HCT116 (cell line): ENCODE measurements around the gene TVP23A. TPM values are rescaled to one million over a fixed set of nuclear protein-coding genes. Genes with fewer than 3 reads are reported as not detected.
"Not testable (repeated sequence)": the region's sequence is repeated elsewhere in the genome, so short reads cannot be mapped to it uniquely, and the experiment has no call there.

Experiments
- ATAC-seq: fragments of 200-7000 bp; cut with Tn5 transposase; 2 replicates; pipeline ENCODE4 v1.9.1; 2020; ENCODE audit warnings: mild to moderate bottlenecking, moderate library complexity
- BruUV-seq: library from RNA; stranded (reverse); fragments of 400-500 nt; replicated peaks from 2 replicates; lab custom pipeline; 2021; lab: Mats Ljungman, UMichigan
- CTCF ChIA-PET: fragments of 300-600 bp; sonication (Branson Sonifier 250); formaldehyde crosslinking; loops from one replicate; lab custom pipeline; 2021; ENCODE audit warnings: antibody characterized with exemption; lab: Charles Lee
- POLR2A ChIA-PET: fragments of 300-600, 350-600 bp; sonication (Branson Sonifier 250); formaldehyde crosslinking; loops from one replicate; lab custom pipeline; 2021; ENCODE audit warnings: antibody characterized with exemption; lab: Charles Lee
- RAD21 ChIA-PET, 2 experiments: fragments of 300-600 bp; sonication (Branson Sonifier 250); formaldehyde crosslinking; loops; one replicate each; lab custom pipeline; 2023; ENCODE audit warnings: low total read pairs in 2 of 2; ENCODE audit not compliant: uncharacterized antibody in 2 of 2, unreplicated experiment in 2 of 2, low non-redundant PET in 1 of 2; lab: Charles Lee
- DNase-seq: peaks from one replicate; pipeline ENCODE4 v3.0.0-alpha.2; 2010; ENCODE audit warnings: low read depth, low spot score
- H2AFZ ChIP-seq: fragments of 200-600 bp; shearing (Covaris generic), sonication (generic); 2 replicates; pipeline ENCODE4 v1.6.1; 2017; ENCODE audit warnings: low read depth, mixed run types, mixed read lengths, antibody characterized with exemption, low read length; ENCODE audit not compliant: poor library complexity, severe bottlenecking
- H3K27ac ChIP-seq: 2 replicates; pipeline ENCODE4 v1.5.1; 2012; ENCODE audit warnings: low read depth, low read length
- H3K27me3 ChIP-seq: fragments of 200-600 bp; sonication (generic); 2 replicates; pipeline ENCODE4 v1.6.1; 2016; ENCODE audit warnings: mixed run types, low read length, mixed read lengths; ENCODE audit not compliant: insufficient read depth
- H3K36me3 ChIP-seq, 2 experiments: fragments of 200-500 bp in 1 of 2; fragments of 200-600 bp in 1 of 2; sonication (Bioruptor generic) in 1 of 2; sonication (generic) in 1 of 2; 2 replicates each; pipeline versions ENCODE4 v1.5.1 to v1.6.1; 2014 to 2016; ENCODE audit warnings: low read length in 2 of 2, inconsistent platforms in 1 of 2, mixed read lengths in 1 of 2, mixed run types in 1 of 2; ENCODE audit not compliant: insufficient read depth in 2 of 2, control insufficient read depth in 1 of 2
- H3K4me1 ChIP-seq, 2 experiments: fragments of 200-600 bp in 1 of 2; sonication (generic) in 1 of 2; 2 replicates each; pipeline versions ENCODE4 v1.5.1 to v1.6.1; 2012 to 2017; ENCODE audit warnings: low read length in 2 of 2, inconsistent platforms in 1 of 2, mild to moderate bottlenecking in 1 of 2, mixed read lengths in 1 of 2, mixed run types in 1 of 2, moderate library complexity in 1 of 2; ENCODE audit not compliant: insufficient read depth in 2 of 2, control insufficient read depth in 1 of 2
- H3K4me2 ChIP-seq: fragments of 200-600 bp; sonication (generic); 2 replicates; pipeline ENCODE4 v1.6.1; 2017; ENCODE audit warnings: mixed run types, low read length, mixed read lengths
- H3K4me3 ChIP-seq, 2 experiments: fragments of 200-600 bp in 1 of 2; sonication (generic) in 1 of 2; replicated peaks in 1 of 2; 2 replicates each; pipeline ENCODE4 v1.5.1; 2011 to 2016; ENCODE audit warnings: low read length in 2 of 2, control low read depth in 1 of 2, low read depth in 1 of 2, mild to moderate bottlenecking in 1 of 2, mixed read lengths in 1 of 2, mixed run types in 1 of 2
- H3K79me2 ChIP-seq: fragments of 200-600 bp; sonication (generic); 2 replicates; pipeline ENCODE4 v1.6.1; 2017; ENCODE audit warnings: mild to moderate bottlenecking, mixed run types, low read length, moderate library complexity, mixed read lengths; ENCODE audit not compliant: insufficient read depth
- H3K9ac ChIP-seq: fragments of 200-600 bp; sonication (generic); 2 replicates; pipeline ENCODE4 v1.6.1; 2016; ENCODE audit warnings: low read length, mixed read lengths
- H3K9me2 ChIP-seq: fragments of 200-600 bp; sonication (generic), shearing (Covaris generic); 2 replicates; pipeline ENCODE4 v1.6.1; 2017; ENCODE audit warnings: mixed run types, mild to moderate bottlenecking, moderate library complexity; ENCODE audit not compliant: insufficient read depth
- H3K9me3 ChIP-seq, 2 experiments: fragments of 200-500 bp in 1 of 2; fragments of 200-600 bp in 1 of 2; sonication (Bioruptor generic) in 1 of 2; sonication (generic) in 1 of 2; 2 replicates each; pipeline ENCODE4 v1.6.1; 2014 to 2017; ENCODE audit warnings: low read length in 2 of 2, mixed read lengths in 2 of 2, inconsistent platforms in 1 of 2, low read depth in 1 of 2, mild to moderate bottlenecking in 1 of 2, mixed run types in 1 of 2, moderate library complexity in 1 of 2; ENCODE audit not compliant: control insufficient read depth in 1 of 2, insufficient read depth in 1 of 2
- H4K20me1 ChIP-seq: fragments of 200-600 bp; sonication (generic), shearing (Covaris generic); 2 replicates; pipeline ENCODE4 v1.6.1; 2017; ENCODE audit warnings: mixed run types, mild to moderate bottlenecking, moderate library complexity; ENCODE audit not compliant: insufficient read depth
- CBX3 ChIP-seq: IDR thresholded peaks from 2 replicates; pipeline ENCODE4 v1.6.1; 2012; ENCODE audit warnings: low read depth
- CEBPB ChIP-seq: IDR thresholded peaks from 2 replicates; pipeline ENCODE4 v1.6.1; 2012; ENCODE audit warnings: low read depth
- CTCF ChIP-seq, 3 experiments: fragments of 200-600 bp in 1 of 3; sonication (generic) in 1 of 3; IDR thresholded peaks in 2 of 3; conservative IDR thresholded peaks in 1 of 3; 2 replicates each; pipeline ENCODE4 v1.5.1; 2012 to 2017; ENCODE audit warnings: low read depth in 2 of 3, low read length in 2 of 3, antibody characterized with exemption in 1 of 3, borderline replicate concordance in 1 of 3, control low read depth in 1 of 3, mild to moderate bottlenecking in 1 of 3, mixed read lengths in 1 of 3, mixed run types in 1 of 3, moderate library complexity in 1 of 3; ENCODE audit not compliant: insufficient read depth in 1 of 3
- ELF1 ChIP-seq: IDR thresholded peaks from 2 replicates; pipeline ENCODE4 v1.6.1; 2012; ENCODE audit warnings: low read depth, borderline replicate concordance
- EZH2phosphoT487 ChIP-seq: fragments of 200-600 bp; IDR thresholded peaks from 2 replicates; pipeline ENCODE4 v1.6.1; 2018; ENCODE audit warnings: antibody characterized with exemption, borderline replicate concordance
- JUND ChIP-seq: IDR thresholded peaks from 2 replicates; pipeline ENCODE4 v1.6.1; 2012
- MAX ChIP-seq: IDR thresholded peaks from 2 replicates; pipeline ENCODE4 v1.6.1; 2012
- POLR2A ChIP-seq: IDR thresholded peaks from 2 replicates; pipeline ENCODE4 v1.7.0; 2011; ENCODE audit warnings: borderline replicate concordance; ENCODE audit not compliant: insufficient read depth, insufficient read length; ENCODE audit errors: extremely low read depth
- POLR2AphosphoS5 ChIP-seq: IDR thresholded peaks from 2 replicates; pipeline ENCODE4 v1.6.1; 2011; ENCODE audit warnings: mild to moderate bottlenecking, low read depth, low read length, moderate library complexity
- SP1 ChIP-seq: IDR thresholded peaks from 2 replicates; pipeline ENCODE4 v1.6.1; 2012; ENCODE audit warnings: low read depth
- SRF ChIP-seq: IDR thresholded peaks from 2 replicates; pipeline ENCODE4 v1.6.1; 2012; ENCODE audit warnings: low read depth
- TCF7L2 ChIP-seq: IDR thresholded peaks from 2 replicates; pipeline ENCODE4 v1.7.0; 2011; ENCODE audit warnings: borderline replicate concordance, inconsistent platforms; ENCODE audit not compliant: insufficient read depth, insufficient read length; ENCODE audit errors: extremely low read depth
- YY1 ChIP-seq: IDR thresholded peaks from 2 replicates; pipeline ENCODE4 v1.6.1; 2011; ENCODE audit warnings: low read length, low read depth, moderate library complexity, mild to moderate bottlenecking; ENCODE audit not compliant: insufficient replicate concordance; ENCODE audit errors: extremely low read depth
- ZFX ChIP-seq: fragments of 450-650 bp; IDR thresholded peaks from 2 replicates; pipeline ENCODE4 v1.6.1; 2017
- ZNF274 ChIP-seq: fragments of 200-500 bp; sonication (Bioruptor generic); IDR thresholded peaks from 2 replicates; pipeline ENCODE4 v1.6.1; 2014; ENCODE audit warnings: mild to moderate bottlenecking, low read depth, low read length, inconsistent platforms
- intact Hi-C: fragments of 100-400 bp; cut with micrococcal nuclease; formaldehyde crosslinking; loops from 2 replicates; pipeline ENCODE4 v1.10.0; 2022
- total RNA-seq: library from RNA; stranded (reverse); gene quantifications from one replicate; pipeline ENCODE4 v1.2.1, GENCODE V29; 2021; ENCODE audit not compliant: unreplicated experiment

The TVP23A gene
- total RNA-seq, 1 experiment from 2014 or later: not detected

DNA sequence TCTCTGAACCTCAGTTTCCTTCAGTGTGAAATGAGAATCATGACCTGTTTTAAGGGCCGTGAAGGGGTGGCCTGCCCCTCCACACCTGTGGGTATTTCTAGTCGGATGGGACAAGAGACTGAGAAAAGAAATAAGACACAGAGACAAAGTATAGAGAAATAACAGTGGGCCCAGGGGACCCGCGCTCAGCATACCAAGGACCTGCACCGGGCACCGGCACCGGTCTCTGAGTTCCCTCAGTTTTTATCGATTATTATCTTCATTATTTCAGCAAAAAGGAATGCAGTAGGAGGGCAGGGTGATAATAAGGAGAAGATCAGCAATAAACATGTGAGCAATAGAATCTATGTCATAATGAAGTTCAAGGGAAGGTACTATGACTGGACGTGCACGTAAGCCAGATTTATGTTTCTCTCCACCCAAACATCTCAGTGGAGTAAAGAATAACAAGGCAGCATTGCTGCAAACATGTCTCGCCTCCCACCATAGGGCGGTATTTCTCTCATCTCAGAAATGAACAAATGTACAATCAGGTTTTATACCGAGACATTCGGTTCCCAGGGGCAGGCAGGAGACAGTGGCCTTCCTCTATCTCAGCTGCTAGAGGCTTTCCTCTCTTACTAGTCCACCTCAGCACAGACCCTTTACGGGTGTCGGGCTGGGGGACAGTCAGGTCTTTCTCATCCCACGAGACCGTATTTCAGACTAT, 10.9 kb upstream of the TVP23A start:
- not testable (repeated sequence) for H2AFZ ChIP-seq

DNA sequence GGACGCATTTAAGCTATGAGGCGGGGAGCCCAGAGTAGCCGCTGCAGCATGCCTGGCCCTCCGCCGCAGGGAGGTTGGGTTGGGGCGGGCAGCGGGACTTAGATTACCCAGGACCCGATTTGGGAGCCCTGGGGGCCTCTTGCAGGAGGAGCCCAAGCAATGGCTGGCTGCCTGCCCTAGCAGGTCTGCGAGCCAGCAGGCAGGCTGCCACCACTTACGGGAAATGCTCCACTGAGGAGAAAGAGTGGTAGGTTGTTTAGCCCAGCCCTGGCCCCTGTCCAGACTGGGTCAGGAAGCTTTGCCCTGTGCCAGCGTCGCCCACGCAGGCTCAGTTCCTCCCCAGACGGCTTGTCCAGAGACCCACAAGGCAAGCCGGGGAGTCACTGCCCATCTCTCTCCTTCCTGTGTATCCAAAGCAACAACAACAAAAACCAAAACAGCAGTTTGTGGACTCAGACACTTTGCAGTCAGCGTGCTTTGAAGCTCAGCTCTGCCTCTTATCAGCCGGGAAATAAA, 10.3 kb upstream of the TVP23A start:
- POLR2A ChIA-PET: no interaction called here
- peaks cover 0 to 3% of the 10 kb centered on the region in 2 experiments; a peak in 2 of 4 replicates for H3K4me1 ChIP-seq
- BruUV-seq: no TSS peak
- no peaks in the 10 kb centered on the region for H3K27me3 ChIP-seq
- H3K4me2 ChIP-seq: no peak overlapping the region
- CTCF ChIA-PET: no interaction called here
- intact Hi-C loops: no loop called here
- no peak for DNase-seq
- H3K9ac ChIP-seq: no peak overlapping the region
- no peaks in the 10 kb centered on the region for H3K9me3 ChIP-seq
- no peak overlapping the region for H2AFZ ChIP-seq
- H4K20me1 ChIP-seq: no peaks in the 10 kb centered on the region
- no peaks in the 10 kb centered on the region for H3K79me2 ChIP-seq
- H3K36me3 ChIP-seq: no peaks in the 10 kb centered on the region
- ATAC-seq: no peak
- no peak overlapping the region for H3K4me3 ChIP-seq
- RAD21 ChIA-PET: no interaction called here
- no peaks in the 10 kb centered on the region for H3K9me2 ChIP-seq
- no peak overlapping the region for H3K27ac ChIP-seq
- TF ChIP-seq JUND: no peak
- no peak for TF ChIP-seq POLR2AphosphoS5
- TF ChIP-seq CTCF (IDR thresholded peaks at IDR 0.05 in 2 of 3, conservative IDR thresholded peaks at IDR 0.05 in 1 of 3; ENCODE audit: borderline replicate concordance in 1 of 3, insufficient read depth in 1 of 3, low read depth in 2 of 3, low read length in 2 of 3): no peak
- no peak for TF ChIP-seq SP1
- no peak for TF ChIP-seq CEBPB
- TF ChIP-seq EZH2phosphoT487: no peak
- no peak for TF ChIP-seq MAX
- no peak for TF ChIP-seq ELF1
- TF ChIP-seq ZNF274: no peak
- TF ChIP-seq ZFX: no peak
- no peak for TF ChIP-seq TCF7L2
- TF ChIP-seq YY1: no peak
- no peak for TF ChIP-seq CBX3
- no peak for TF ChIP-seq SRF
- TF ChIP-seq POLR2A: no peak

More for the DNA sequence above, 10.9 kb upstream of the TVP23A start:
- H3K9me2 ChIP-seq, H3K27me3 ChIP-seq, H3K9me3 ChIP-seq, ATAC-seq, H4K20me1 ChIP-seq, CTCF ChIA-PET, H3K4me2 ChIP-seq, BruUV-seq, DNase-seq, H3K27ac ChIP-seq, H3K4me3 ChIP-seq, H3K79me2 ChIP-seq, H3K36me3 ChIP-seq, H3K9ac ChIP-seq, intact Hi-C loops, RAD21 ChIA-PET, H3K4me1 ChIP-seq, POLR2A ChIA-PET: not testable (repeated sequence)
